HK-2 (cell line): ENCODE results near the gene ANK2.

ENCODE experiments used
- DNase-seq: peaks from one replicate; pipeline ENCODE4 v3.0.0-alpha.2; 2018; ENCODE audit not compliant: unreplicated experiment

The ANK2 gene

GRCh38 chr4:113288696-113289095, 239.2 kb downstream of the ANK2 start:
- DNase-seq = no peak

GRCh38 chr4:113289766-113290165, 240.3 kb downstream of the ANK2 start:
- no peak for DNase-seq

GRCh38 chr4:113290666-113291065, 241.2 kb downstream of the ANK2 start:
- DNase-seq = no peak

- DNase-seq = no peak
Measured at GRCh38 chr4:113292371-113293042, 243.1 kb downstream of the ANK2 start.

- DNase-seq = no peak
Measured at GRCh38 chr4:113293043-113293560, 243.6 kb downstream of the ANK2 start.

GRCh38 chr4:113293674-113294073, 244.2 kb downstream of the ANK2 start:
- no peak for DNase-seq

- no peak for DNase-seq
Measured at GRCh38 chr4:113294908-113295307, 245.5 kb downstream of the ANK2 start.

- peak; percentile 12 for DNase-seq
Measured at GRCh38 chr4:113300471-113300928, 251.0 kb downstream of the ANK2 start.

- DNase-seq = no peak
Measured at GRCh38 chr4:113302051-113302450, 252.6 kb downstream of the ANK2 start.

- DNase-seq = no peak
Measured at GRCh38 chr4:113303315-113303714, 253.9 kb downstream of the ANK2 start.

- no peak for DNase-seq
Measured at GRCh38 chr4:113311047-113311446, 261.6 kb downstream of the ANK2 start.

GRCh38 chr4:113312529-113312928, 263.1 kb downstream of the ANK2 start:
- DNase-seq = no peak

GRCh38 chr4:113314426-113314825, 265.0 kb downstream of the ANK2 start:
- no peak for DNase-seq

GRCh38 chr4:113316879-113317278, 267.4 kb downstream of the ANK2 start:
- no peak for DNase-seq

- no peak for DNase-seq
Measured at GRCh38 chr4:113317523-113317922, 268.1 kb downstream of the ANK2 start.

GRCh38 chr4:113322736-113323135, 273.3 kb downstream of the ANK2 start:
- no peak for DNase-seq

- DNase-seq = no peak
Measured at GRCh38 chr4:113325876-113326615, 276.6 kb downstream of the ANK2 start.

GRCh38 chr4:113327494-113327893, 278.0 kb downstream of the ANK2 start:
- no peak for DNase-seq

- no peak for DNase-seq
Measured at GRCh38 chr4:113328514-113328913, 279.1 kb downstream of the ANK2 start.

GRCh38 chr4:113330200-113330599, 280.7 kb downstream of the ANK2 start:
- DNase-seq = no peak

- DNase-seq = no peak
Measured at GRCh38 chr4:113331811-113332210, 282.4 kb downstream of the ANK2 start.

GRCh38 chr4:113332701-113333100, 283.2 kb downstream of the ANK2 start:
- no peak for DNase-seq

- no peak for DNase-seq
Measured at GRCh38 chr4:113335746-113336145, 286.3 kb downstream of the ANK2 start.
